Calu3 (cell line): ENCODE results near the gene LMF2. TPM values are rescaled to one million over a fixed set of nuclear protein-coding genes. Genes with fewer than 3 reads are reported as not detected.

Experiments used
- BruUV-seq: library from RNA; stranded (reverse); fragments of 400-500 nt; replicated peaks from 2 replicates; lab custom pipeline; 2021; lab: Mats Ljungman, UMichigan
- CTCF ChIA-PET: fragments of 300-600 bp; sonication (Branson Sonifier 250); formaldehyde crosslinking; loops from one replicate; lab custom pipeline; 2022; ENCODE audit warnings: antibody characterized with exemption; lab: Charles Lee
- DNase-seq: peaks from one replicate; pipeline ENCODE4 v3.0.0; 2022
- H3K27ac Mint-ChIP-seq: one replicate; pipeline ENCODE4 v1.8.0; 2022; ENCODE audit warnings: mixed read lengths; ENCODE audit not compliant: unreplicated experiment
- H3K27me3 Mint-ChIP-seq: one replicate; pipeline ENCODE4 v1.8.0; 2022; ENCODE audit warnings: mixed read lengths; ENCODE audit not compliant: unreplicated experiment
- H3K36me3 Mint-ChIP-seq: one replicate; pipeline ENCODE4 v1.8.0; 2022; ENCODE audit warnings: mild to moderate bottlenecking, moderate library complexity, mixed read lengths; ENCODE audit not compliant: insufficient read depth, unreplicated experiment
- H3K4me1 Mint-ChIP-seq: one replicate; pipeline ENCODE4 v1.8.0; 2022; ENCODE audit warnings: mild to moderate bottlenecking, low read depth, mixed read lengths; ENCODE audit not compliant: unreplicated experiment
- H3K4me3 Mint-ChIP-seq: one replicate; pipeline ENCODE4 v1.8.0; 2022; ENCODE audit warnings: mild to moderate bottlenecking, low read depth, moderate library complexity, mixed read lengths; ENCODE audit not compliant: unreplicated experiment
- H3K9me3 Mint-ChIP-seq: one replicate; pipeline ENCODE4 v1.8.0; 2022; ENCODE audit warnings: low read depth, mixed read lengths; ENCODE audit not compliant: unreplicated experiment
- CTCF ChIP-seq: fragments of 200-600 bp; IDR thresholded peaks from one replicate; pipeline ENCODE4 v1.8.0; 2022; ENCODE audit warnings: antibody characterized with exemption; ENCODE audit not compliant: unreplicated experiment
- intact Hi-C: fragments of 100-400 bp; cut with micrococcal nuclease; formaldehyde crosslinking; loops from one replicate; pipeline ENCODE4 v1.10.0; 2022; ENCODE audit not compliant: unreplicated experiment
- total RNA-seq: library from RNA; stranded (reverse); gene quantifications from 2 replicates; pipeline ENCODE4 v1.2.3, GENCODE V29; 2022

Gene LMF2
- total RNA-seq, 1 experiment from 2014 or later: 85.2 TPM

DNA sequence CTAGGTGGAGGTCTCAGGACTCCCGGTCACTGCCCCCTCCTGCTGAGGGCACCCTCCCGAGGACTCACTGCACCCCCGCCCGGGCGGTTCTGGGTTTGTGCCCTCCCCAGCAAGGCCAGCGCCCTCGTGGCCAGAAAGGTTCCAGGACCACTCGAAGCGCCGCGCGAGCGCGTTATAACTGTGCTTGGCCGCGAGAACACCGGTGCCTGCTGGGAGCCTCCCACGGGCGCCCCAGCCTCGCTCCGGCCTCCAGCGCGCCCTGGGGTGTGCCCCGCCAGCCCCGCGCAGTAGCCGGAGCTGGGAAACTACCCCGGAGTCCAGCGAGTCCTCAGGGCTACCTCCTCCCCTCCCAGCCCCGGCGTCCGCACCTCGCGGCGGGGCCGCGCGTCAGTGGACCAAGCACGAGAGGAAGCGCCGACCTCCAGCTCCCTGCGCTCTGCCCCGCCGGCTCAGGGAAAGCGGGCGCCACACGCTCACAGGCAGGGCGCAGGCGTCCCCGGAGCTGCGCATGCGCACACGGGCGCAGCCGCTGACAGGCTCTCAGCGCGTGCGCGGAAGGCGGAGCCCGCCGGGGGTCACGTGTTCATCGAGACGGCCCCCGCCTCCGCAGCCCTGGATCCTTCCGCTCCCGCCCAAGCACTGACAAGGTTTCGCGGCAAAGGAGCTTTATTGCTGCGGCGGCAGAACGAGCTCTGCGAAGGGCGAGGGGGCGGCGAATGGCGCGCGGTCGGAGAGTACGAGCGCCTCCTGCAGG lies 17.8 kb upstream of the LMF2 start, which contains the start of gene SCO2:
SCO2 (minus strand) TSS at position 495 of the 754 bp plus-strand sequence. CDS start 1,187 bp downstream, outside the sequence.
- Mint-ChIP-seq H3K4me1 (peaks cover 20% of the 10 kb centered on the region), H3K9me3 (no peaks in the 10 kb centered on the region), H3K36me3 (peaks cover 86% of the 10 kb centered on the region), H3K27me3 (no peaks in the 10 kb centered on the region), H3K4me3 (peak within 1 kb of the TSS; percentile 85), H3K27ac (peak within 1 kb of the TSS; percentile 92)
- TF ChIP-seq CTCF: no peak
- CTCF ChIA-PET: interaction anchor here (0.5 to 2.3 kb wide), 11 partner anchors 14 to 96 kb away, joined by 3 to 30 read pairs (median 5); partner anchors contain the start of genes KLHDC7B, LMF2, NCAPH2 and SYCE3
- BruUV-seq: no TSS peak
- peak; percentile 98 for DNase-seq
- intact Hi-C loops: no loop called here

- no peak for TF ChIP-seq CTCF
- Mint-ChIP-seq H3K9me3 (no peaks in the 10 kb centered on the region), H3K4me3 (peak overlapping the region; percentile 85), H3K27ac (peak overlapping the region; percentile 62), H3K36me3 (peaks cover 86% of the 10 kb centered on the region), H3K4me1 (peaks cover 20% of the 10 kb centered on the region), H3K27me3 (no peaks in the 10 kb centered on the region)
- DNase-seq: no peak
- CTCF ChIA-PET: interaction anchor here (0.5 to 2.3 kb wide), 6 partner anchors 16 to 96 kb away, joined by 4 to 30 read pairs (median 8); partner anchors contain the start of genes LMF2, NCAPH2 and SYCE3
- BruUV-seq: no TSS peak
- intact Hi-C loops: no loop called here
Observed at GRCh38 chr22:50524676-50525103, 17.2 kb upstream of the LMF2 start.

GRCh38 chr22:50523806-50524675 lies 16.5 kb upstream of the LMF2 start:
- Mint-ChIP-seq H3K9me3 (no peaks in the 10 kb centered on the region), H3K36me3 (peaks cover 79% of the 10 kb centered on the region), H3K4me3 (peak overlapping the region; percentile 85), H3K27ac (peak overlapping the region; percentile 62), H3K4me1 (peaks cover 20% of the 10 kb centered on the region), H3K27me3 (no peaks in the 10 kb centered on the region)
- BruUV-seq: no TSS peak
- CTCF ChIA-PET: interaction anchor here (2.0 to 2.3 kb wide), 3 partner anchors 16 to 97 kb away, joined by 13 to 30 read pairs (median 19); partner anchors contain the start of genes LMF2, NCAPH2 and SYCE3
- intact Hi-C loops: no loop called here
- no peak for DNase-seq
- no peak for TF ChIP-seq CTCF

DNA sequence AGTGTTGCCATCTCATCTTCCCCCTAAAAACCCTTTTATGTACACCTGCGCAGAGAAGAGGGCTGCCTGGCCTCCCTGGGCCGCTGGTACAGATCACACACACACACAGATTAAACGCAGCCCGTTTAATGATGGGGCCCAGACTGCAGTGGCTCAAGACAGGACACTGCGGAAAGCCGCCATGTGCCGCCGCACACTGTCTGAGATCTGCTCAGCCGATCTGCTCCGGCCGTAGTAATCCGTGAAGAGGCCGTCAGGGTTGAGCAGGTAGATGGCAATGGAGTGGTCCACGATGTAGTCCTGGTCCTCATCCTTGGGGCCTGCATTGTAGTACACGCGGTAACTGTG lies 15.9 kb upstream of the LMF2 start:
- Mint-ChIP-seq H3K4me3 (no peak overlapping the region), H3K9me3 (no peaks in the 10 kb centered on the region), H3K27me3 (no peaks in the 10 kb centered on the region), H3K36me3 (peaks cover 73% of the 10 kb centered on the region), H3K27ac (no peak overlapping the region), H3K4me1 (peaks cover 20% of the 10 kb centered on the region)
- no peak for TF ChIP-seq CTCF
- BruUV-seq: no TSS peak
- intact Hi-C loops: no loop called here
- CTCF ChIA-PET: no interaction called here
- DNase-seq: no peak
